ENCODE data around the gene RUNX1.

RUNX1 gene

DNA sequence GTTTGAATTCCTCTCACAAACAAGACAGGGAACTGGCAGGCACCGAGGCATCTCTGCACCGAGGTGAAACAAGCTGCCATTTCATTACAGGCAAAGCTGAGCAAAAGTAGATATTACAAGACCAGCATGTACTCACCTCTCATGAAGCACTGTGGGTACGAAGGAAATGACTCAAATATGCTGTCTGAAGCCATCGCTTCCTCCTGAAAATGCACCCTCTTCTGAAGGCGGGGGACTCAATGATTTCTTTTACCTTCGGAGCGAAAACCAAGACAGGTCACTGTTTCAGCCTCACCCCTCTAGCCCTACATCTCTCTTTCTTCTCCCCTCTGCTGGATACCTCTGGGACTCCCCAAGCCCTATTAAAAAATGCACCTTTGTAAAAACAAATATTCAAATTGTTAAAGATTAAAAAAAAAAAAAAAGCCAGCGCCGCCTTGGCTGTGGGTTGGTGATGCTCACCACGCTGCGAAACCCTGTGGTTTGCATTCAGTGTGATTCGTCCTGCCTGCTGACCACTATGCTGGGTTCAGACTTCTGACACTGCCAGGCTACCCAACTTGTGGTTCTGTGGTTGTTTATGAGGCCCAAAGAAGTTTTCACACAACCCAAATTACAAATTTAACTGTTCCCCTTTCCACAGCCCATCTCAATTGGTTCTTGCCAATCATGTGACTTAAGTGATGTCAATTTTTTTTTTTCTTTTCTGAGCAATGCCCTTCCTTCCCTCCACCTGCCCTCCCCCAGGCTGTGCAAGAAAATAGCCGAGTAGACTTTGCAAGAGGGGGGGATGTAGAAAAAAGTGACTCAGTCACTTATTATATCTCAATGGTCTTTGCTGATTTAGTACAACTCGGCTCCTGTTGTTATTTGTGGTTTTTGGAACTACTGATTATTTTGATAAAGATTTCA, at the start of gene RUNX1:
RUNX1 (minus strand) TSS at position 597 of the 912 bp plus-strand sequence.
- DNase-seq (ENCODE audit: low read depth): peak; percentile 61
- peak within 1 kb of the TSS; percentile 54 for H3K4me3 ChIP-seq (ENCODE audit: low read depth, low read length)

DNA sequence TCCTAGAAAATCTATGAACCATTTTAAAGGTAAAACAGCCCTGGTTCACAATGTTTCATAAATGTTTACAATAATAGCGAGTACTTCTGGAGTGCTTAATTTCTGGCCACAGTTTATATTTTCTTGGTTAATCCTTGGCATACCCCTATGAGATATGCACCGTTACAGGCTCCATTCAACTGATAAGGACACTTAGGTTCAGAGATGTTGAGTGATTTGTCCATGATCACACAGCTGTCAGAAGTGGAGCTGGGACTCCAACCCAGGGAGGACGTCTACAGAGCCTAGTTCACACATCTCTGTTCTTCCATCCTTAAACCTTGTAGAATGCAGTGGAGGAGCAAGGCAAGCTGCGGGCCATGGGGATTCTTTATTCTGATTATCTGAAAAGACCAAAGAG, 48.4 kb upstream of the RUNX1 start:
- H3K4me3 ChIP-seq (ENCODE audit: low read depth, low read length): no peak overlapping the region
- DNase-seq (ENCODE audit: low read depth): no peak

DNA sequence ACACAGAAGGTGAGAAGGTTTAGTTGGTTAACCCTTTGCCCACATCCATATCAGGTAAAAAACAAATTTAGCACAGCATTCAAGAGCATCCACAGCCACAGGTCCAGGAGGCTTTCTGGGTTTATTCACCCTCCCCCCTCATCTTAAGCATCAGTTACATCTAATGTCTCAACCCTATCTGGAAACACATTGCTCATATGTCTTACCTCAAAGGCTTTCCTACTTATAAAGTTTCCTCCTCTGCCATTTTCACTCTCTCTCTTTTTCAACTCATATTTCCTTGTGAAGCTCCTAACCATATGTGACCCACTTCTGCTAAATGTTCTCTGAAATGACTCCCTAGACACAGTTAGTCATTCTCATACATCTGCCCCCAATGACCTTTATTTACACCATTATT, 47.9 kb upstream of the RUNX1 start:
- no peak for DNase-seq (ENCODE audit: low read depth)
- H3K4me3 ChIP-seq (ENCODE audit: low read depth, low read length): no peak overlapping the region

DNA sequence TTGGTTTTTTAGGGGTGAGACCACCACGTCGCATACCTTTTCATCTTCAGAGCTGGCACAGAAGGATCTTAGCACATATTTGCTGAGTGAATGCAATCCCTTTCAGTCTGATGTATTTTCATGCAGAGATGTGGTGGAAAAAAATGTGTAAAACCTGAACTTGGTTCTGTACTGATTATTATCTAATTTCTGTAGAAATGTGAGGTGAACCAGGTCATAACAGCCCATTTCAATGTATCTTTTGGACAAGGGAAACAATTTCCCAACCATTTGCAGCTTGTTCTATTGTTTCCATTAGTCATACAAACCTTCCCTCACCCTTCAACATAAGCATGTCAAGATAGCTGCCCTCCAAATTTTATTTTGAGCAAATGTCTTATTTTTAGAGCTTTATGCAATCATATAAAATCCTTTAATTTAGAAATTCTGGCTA, 46.8 kb upstream of the RUNX1 start:
- H3K4me3 ChIP-seq (ENCODE audit: low read depth, low read length): no peak overlapping the region
- DNase-seq (ENCODE audit: low read depth): peak; percentile 27

DNA sequence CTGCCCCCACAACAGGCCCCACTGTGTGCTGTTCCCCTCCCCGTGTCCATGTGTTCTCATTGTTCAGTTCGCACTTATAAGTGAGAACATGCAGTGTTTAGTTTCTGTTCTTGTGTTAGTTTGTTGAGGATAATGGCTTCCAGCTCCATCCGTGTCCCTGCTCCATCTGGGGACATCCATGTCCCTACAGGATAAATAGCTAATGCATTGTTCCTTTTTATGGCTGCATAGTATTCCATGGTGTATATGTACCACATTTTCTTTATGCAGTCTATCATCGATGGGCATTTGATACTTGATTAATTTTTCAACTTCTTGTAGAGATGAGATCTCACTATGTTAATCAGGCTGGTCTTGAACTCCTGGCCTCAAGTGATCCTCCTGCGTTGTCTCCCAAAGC, 44.4 kb upstream of the RUNX1 start:
- H3K4me3 ChIP-seq (ENCODE audit: low read depth, low read length): no peak overlapping the region
- no peak for DNase-seq (ENCODE audit: low read depth)

DNA sequence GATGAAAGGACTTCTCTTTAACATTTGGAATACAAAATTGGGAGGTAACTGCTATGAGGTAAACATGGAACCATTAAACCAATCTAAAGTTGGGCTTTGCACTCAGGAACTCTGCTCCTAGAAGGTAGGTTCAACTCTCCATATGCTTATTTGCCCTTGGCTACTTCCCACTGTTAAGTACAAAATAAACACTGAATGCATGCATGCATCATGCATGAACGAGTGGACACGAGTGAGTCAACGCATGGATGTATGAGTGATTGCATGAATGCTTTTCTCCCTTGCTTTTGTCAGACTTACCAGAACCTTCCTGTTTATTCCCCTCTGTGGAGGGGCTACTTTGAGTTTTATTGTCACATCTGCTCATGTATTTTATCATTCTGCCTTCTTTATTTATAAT, 42.4 kb upstream of the RUNX1 start:
- H3K4me3 ChIP-seq (ENCODE audit: low read depth, low read length): no peak overlapping the region
- DNase-seq (ENCODE audit: low read depth): no peak

DNA sequence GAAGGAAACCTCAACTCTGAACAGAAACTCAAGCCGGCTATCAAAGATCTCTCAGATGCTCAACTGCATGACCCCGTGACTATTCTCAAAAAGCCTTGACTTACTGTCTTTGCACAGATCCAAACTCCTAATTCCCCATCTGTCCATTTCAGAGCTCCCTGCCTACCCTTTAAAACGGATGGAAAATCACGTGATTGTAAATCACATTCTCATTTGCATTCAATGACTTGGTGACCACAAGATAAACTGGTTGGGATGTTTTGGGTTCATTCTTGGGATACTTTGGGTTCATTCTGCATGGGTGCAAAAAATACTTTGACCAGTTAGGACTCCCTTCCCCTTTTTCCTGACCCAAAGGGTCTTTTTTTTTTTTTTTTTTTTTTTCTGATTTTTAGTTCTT, 41.3 kb upstream of the RUNX1 start:
- no peak for DNase-seq (ENCODE audit: low read depth)
- no peak overlapping the region for H3K4me3 ChIP-seq (ENCODE audit: low read depth, low read length)

DNA sequence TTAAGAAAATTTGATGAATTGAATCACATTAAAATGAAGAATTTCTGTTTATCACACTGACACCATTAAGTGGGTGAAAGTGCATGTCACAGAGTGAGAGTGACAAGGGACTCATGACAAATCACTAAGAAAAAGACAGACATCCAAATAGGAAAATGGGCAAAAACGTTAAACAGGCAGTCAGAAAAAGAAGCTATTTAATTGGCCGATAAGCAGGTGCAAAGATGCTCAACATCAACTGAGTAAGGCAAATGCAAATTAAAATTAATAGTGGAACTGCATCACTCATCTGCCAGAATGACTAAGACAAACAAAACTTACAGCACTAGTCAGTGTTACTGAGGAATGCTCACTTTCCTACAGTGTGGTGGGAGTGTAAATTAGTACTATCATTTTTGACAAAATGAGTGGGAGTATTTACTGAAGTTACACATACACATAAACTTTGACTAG, 39.2 kb upstream of the RUNX1 start:
- no peak for DNase-seq (ENCODE audit: low read depth)

DNA sequence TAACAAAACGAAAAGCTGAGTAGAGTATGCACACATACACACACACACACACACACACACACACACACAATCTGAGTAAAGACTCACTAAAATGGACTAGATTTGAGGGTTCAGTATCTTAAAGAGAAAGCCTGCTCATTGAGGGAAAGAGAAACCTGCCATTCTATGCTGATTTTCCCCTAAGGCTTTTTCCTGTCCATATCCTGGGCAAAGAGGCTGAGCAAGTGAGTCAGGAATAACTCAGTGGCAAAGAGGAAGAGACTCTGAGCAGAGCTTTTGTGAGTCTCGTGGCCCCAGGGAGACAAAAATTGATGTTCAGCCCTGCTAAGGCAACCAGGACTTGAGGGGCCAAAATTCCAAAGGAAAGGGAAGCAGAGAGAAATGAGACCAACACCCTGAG, 37.3 kb upstream of the RUNX1 start:
- no peak for DNase-seq (ENCODE audit: low read depth)
- no peak overlapping the region for H3K4me3 ChIP-seq (ENCODE audit: low read depth, low read length)

More for the DNA sequence above, 39.2 kb upstream of the RUNX1 start:
- no peak overlapping the region for H3K4me3 ChIP-seq (ENCODE audit: low read depth, low read length)

DNA sequence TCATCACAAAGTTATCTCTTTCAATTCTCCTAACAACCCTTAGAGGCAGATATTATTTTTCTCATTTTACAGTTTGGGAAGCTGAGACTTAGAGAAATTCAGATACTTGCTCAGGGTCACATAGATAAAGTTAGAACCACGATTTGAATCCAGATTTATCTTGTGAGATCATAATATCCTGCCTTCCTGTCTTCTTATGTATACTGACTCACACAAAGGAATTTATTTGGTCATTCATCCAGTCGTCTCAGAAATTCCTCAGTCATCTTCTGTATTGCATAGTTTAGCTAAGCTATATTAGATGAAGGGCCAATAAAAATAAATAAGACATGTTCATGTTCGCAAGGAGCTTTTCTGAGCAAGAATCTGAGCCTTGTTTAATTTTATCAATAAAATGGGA, 35.8 kb upstream of the RUNX1 start:
- DNase-seq (ENCODE audit: low read depth): peak; percentile 77

DNA sequence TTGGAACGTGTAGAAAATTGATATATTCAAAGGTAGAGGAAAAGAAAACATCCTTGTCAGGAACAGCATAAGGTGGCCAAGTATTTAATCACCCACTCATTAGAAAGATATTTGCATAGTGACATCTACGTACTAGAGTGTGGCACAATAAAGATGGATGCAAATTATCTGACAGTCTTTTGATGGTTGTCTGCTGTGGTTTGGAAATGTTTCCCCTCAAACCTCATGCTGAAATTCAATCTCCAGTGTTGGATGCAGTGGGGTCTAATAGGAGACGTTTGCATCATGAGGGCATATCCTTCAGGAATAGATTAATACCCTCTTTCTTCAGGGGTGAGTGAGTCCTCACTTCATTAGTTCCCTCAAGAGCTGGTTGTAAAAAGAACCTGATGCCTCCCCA, 34.1 kb upstream of the RUNX1 start:
- H3K4me3 ChIP-seq (ENCODE audit: low read depth, low read length): no peak overlapping the region
- DNase-seq (ENCODE audit: low read depth): no peak

More for the DNA sequence above, 35.8 kb upstream of the RUNX1 start:
- H3K4me3 ChIP-seq (ENCODE audit: low read depth, low read length): no peak overlapping the region

DNA sequence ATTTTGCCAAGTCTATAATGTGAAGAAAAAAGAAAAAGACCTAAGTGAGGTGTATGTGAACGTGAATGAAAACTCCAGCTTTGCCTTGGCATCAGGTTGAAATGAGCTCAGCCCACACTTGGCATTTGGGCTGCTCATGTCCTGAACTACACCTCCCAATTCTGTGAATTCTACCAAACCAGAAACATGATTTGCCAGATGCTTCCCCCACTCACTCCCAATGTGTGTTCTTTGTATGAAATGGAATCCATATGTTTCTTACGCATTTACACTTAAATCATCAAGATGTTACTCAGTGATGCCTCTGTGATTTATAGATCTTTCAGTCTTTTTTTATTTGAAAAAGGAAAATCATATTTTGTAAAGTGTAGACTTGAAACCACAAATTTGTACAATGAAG, 32.8 kb upstream of the RUNX1 start:
- no peak for DNase-seq (ENCODE audit: low read depth)
- no peak overlapping the region for H3K4me3 ChIP-seq (ENCODE audit: low read depth, low read length)

DNA sequence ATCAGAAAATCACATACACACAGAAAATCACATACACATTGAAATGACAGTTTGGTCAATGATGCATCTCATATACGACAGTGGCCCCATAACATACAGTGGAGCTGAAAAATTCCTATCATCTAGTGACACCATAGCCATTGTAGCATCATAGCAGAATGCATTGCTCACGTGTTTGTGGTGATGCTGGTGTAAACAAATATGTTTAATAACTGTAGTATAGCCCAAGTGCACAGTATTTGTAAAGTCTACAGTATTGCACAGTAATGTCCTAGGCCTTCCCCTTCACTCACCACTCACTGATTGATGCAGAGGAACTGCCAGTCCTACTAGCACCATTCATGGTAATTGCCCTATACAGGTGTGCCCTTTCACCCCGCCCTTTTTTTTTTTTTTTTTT, 30.1 kb upstream of the RUNX1 start:
- no peak overlapping the region for H3K4me3 ChIP-seq (ENCODE audit: low read depth, low read length)
- DNase-seq (ENCODE audit: low read depth): no peak

DNA sequence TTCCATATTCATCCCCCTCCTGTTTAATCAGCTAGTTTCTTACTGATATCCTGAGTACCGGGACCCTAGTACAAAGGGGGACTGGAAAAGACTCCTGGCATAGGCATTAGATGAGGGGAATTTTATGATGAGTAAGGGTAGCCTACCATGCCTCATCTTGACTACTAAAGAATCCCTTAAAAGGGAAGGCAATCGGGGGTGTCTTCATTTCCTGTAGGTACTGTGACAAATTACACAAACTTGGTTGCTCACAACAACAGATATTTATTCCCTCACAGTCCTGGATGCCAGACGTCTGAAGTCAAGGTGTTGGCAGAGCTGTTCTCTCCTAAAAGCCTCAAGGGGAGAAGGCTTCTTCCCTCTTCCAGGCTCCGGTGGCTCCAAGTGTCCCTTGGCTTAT, 28.9 kb upstream of the RUNX1 start:
- no peak for DNase-seq (ENCODE audit: low read depth)
- no peak overlapping the region for H3K4me3 ChIP-seq (ENCODE audit: low read depth, low read length)

DNA sequence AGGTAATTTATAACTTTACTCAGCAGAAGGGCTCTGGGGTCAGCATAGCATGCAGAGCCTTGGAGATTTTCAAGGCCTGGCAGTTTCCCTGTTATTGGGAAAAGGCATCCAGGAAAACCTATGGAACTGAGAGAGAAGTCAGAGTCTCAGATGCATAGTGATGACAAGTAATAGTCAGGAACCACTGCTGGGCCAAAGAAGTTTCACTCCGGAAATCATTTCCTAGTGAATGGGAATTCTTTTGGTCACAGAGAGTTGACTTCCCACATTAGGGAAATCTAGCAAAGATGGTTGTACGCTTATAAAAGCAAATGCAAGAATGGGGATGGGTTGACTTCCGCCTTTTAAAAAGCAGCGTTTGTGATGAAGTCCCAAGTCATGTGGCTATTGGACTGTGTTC, 28.4 kb upstream of the RUNX1 start:
- DNase-seq (ENCODE audit: low read depth): no peak
- H3K4me3 ChIP-seq (ENCODE audit: low read depth, low read length): no peak overlapping the region

DNA sequence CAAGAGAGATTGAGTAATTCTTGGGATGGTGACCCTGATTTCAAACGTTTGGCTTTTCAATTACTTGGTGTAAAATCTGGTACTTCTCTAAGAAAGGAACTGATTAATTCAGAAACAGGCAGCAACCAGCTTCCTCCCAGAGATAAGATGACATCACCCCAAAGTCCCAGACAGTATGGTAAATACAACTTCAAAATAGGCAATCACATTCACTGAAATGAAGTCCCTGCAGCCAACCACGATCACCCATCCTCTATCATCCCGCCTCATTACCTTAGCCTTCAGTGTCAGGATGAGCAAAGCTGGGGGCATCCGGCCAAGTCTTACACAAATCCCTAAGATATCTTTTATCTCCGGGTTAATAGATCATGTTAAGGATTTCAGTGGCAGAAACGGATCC, 26.4 kb upstream of the RUNX1 start:
- DNase-seq (ENCODE audit: low read depth): peak; percentile 58

DNA sequence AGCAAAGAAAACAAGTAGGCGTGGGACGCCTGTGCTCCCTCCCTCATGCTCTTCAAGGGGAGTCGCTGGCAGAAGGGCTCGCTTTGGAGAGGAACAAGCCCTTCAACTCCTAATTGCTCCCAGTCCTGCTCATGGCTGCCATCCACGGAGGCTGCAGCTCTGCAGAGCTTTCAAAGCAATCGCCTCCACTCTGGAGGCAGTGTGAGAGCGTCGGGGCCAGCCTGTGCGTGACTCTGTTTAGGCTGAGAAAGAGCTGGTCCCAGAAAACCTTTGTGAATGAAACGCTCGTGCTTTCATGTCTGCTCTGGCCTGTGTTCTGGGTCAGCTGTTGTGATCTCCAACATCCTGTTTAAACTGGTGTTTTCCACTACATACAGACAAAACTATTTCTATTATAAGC, 23.9 kb upstream of the RUNX1 start:
- H3K4me3 ChIP-seq (ENCODE audit: low read depth, low read length): no peak overlapping the region
- DNase-seq (ENCODE audit: low read depth): no peak

More for the DNA sequence above, 26.4 kb upstream of the RUNX1 start:
- H3K4me3 ChIP-seq (ENCODE audit: low read depth, low read length): no peak overlapping the region

DNA sequence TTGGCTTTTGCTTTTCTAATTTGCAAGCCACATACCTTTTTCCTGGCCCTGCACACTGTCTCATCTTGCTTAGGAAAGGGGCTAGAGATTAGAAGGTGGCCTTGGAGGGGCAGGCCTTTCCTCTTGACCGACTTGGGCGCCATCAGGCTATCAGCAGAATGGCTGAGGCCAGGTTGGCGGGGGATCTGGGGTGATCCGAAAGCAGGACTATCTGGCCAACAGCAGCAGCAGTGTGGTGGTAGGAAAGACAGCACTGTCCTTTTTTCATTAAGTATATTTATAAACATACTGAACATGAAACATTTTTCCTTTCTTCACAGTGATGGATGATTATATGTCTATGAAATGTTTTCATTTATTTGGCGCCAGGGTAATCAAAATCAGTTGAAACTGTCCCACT, 23.5 kb upstream of the RUNX1 start:
- DNase-seq (ENCODE audit: low read depth): no peak
- no peak overlapping the region for H3K4me3 ChIP-seq (ENCODE audit: low read depth, low read length)

DNA sequence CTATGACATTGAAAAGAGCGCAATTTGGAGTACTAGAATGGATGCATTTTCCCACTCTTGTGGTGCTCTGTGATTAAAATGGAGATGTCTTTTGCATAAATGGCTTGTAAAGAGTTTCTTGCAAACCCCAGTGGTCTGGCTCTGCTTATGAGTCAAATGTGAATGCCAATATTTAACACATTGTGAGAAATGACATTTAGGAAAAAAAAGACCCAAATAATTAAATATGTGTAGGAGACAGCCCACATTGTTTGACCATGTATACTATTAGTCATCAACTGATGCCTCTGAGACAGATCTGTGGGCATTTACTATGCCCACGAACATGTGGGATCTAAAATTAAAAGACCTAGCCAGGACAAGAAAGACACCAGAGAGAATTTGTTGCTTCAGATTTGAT, 22.2 kb upstream of the RUNX1 start:
- H3K4me3 ChIP-seq (ENCODE audit: low read depth, low read length): no peak overlapping the region
- DNase-seq (ENCODE audit: low read depth): no peak

DNA sequence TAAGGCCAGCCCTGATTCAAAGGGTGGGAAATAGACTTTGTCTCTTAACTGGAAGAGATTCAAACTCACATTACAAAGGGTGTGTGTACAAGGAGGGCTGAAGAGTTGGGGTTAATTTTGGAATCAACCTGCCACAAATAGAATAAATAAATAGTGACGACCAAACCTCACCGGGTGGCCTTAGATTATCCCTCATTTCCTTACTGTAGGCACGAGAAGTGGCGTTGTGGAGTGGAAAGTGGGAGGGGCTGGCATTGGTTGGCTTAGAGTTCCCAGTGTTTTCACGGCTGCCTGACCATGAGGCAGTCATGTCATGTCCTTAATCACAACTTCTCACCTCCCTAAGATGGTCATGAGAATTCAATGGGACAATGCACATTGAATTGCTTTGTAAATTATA, 21.3 kb upstream of the RUNX1 start:
- DNase-seq (ENCODE audit: low read depth): no peak

DNA sequence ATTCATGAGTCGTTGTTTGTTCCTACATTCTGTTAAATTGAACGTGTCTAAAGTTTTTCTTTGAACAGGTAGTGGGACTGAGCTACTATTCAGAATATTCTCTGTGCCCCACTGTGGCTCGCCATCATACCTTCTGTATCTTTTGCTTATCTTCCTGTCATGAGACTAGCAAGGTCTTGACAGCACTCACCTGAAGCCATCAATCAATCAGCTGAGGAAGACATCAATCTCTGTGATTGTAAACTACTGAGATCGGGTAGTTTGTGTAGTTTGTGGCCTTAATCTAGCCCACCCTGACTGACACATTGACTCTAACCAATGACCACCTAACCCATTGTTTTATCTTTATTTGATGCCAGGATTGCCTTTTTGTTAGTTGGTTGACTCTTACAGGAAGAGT, 17.7 kb upstream of the RUNX1 start:
- no peak overlapping the region for H3K4me3 ChIP-seq (ENCODE audit: low read depth, low read length)
- DNase-seq (ENCODE audit: low read depth): no peak

More for the DNA sequence above, 21.3 kb upstream of the RUNX1 start:
- no peak overlapping the region for H3K4me3 ChIP-seq (ENCODE audit: low read depth, low read length)
